ENCODE data around the gene HIGD2B. TPM values are rescaled to one million over a fixed set of nuclear protein-coding genes. Genes with fewer than 3 reads are reported as not detected.

HIGD2B gene
- total and polyA plus RNA-seq, 2 experiments from 2014 or later, result not detected

DNA sequence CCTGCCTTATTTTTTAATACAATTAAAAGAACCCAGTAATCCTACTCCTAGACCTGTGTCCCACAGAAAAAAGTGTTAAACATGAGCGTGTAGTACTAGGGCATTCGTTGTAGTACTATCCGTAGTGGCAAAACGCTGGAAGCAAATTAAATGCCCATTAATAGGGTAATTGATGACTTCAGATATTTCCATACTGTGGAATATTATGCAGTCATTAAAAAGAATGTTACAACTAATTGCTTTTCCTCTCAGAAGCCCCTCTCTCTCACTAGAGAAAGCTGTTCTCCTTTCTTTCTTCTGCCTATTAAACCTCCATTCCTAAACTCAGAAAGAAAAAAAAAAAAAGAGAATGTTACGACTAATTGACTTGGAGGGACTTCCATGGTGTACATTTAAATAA is 2.7 kb upstream of the HIGD2B start:
- Histone ChIP-seq H3K4me3 (no peak overlapping the region), H3K4me1 (ENCODE audit: low read depth) (peaks cover 3% of the 10 kb centered on the region), H3K36me3 (no peaks in the 10 kb centered on the region), H3K27ac (no peak overlapping the region), H3K27me3 (no peaks in the 10 kb centered on the region), H3K9me3 (ENCODE audit: low read depth) (no peaks in the 10 kb centered on the region)
- no peak for DNase-seq (ENCODE audit: low read depth in 1 of 2, low spot score in 1 of 2)
- TF ChIP-seq, protein P1, sequence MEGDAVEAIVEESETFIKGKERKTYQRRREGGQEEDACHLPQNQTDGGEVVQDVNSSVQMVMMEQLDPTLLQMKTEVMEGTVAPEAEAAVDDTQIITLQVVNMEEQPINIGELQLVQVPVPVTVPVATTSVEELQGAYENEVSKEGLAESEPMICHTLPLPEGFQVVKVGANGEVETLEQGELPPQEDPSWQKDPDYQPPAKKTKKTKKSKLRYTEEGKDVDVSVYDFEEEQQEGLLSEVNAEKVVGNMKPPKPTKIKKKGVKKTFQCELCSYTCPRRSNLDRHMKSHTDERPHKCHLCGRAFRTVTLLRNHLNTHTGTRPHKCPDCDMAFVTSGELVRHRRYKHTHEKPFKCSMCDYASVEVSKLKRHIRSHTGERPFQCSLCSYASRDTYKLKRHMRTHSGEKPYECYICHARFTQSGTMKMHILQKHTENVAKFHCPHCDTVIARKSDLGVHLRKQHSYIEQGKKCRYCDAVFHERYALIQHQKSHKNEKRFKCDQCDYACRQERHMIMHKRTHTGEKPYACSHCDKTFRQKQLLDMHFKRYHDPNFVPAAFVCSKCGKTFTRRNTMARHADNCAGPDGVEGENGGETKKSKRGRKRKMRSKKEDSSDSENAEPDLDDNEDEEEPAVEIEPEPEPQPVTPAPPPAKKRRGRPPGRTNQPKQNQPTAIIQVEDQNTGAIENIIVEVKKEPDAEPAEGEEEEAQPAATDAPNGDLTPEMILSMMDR (IDR thresholded peaks at IDR 0.05; ENCODE audit: low read depth, low read length), result no peak

DNA sequence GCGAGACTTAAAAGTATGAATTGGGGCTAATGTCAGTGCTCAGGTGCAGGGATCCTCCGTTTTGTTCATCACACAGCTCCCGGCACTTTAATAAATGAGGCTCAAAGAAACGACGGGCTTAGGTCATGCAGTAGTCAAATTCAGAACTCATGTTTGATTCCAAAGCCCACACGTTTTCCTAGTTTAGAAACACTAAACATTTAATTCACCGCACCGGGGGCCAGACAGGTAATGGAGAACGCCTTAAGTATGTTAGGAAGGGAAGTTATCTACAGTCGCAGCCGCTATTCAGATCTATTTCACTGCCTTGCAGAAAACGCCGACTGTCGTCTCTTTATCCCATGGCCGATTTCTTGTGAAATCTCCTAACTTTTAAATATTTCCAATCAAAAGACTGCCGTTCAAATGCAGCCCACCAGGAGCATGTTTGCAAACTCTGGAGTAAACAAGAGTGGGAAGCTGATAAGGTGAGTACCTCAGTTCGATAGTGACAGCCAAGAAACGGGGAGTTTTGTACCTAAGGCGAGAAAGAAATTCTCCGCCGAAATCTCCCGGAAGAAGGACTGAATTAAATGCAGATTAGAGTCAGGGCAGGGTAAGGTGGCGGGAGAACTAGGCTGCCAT is 569 bp downstream of the HIGD2B start:
- DNase-seq (ENCODE audit: low read depth in 1 of 2, low spot score in 1 of 2), result no peak
- H3K27ac ChIP-seq, result peak overlapping the region; percentile 90
- TF ChIP-seq, protein P1 (IDR thresholded peaks at IDR 0.05; ENCODE audit: low read depth, low read length), result peak; percentile 6
- no peaks in the 10 kb centered on the region for H3K36me3 ChIP-seq
- H3K9me3 ChIP-seq (ENCODE audit: low read depth), result no peaks in the 10 kb centered on the region
- peak overlapping the region; percentile 75 for H3K4me3 ChIP-seq
- H3K4me1 ChIP-seq (ENCODE audit: low read depth), result peaks cover 3% of the 10 kb centered on the region
- H3K27me3 ChIP-seq, result peaks cover 4% of the 10 kb centered on the region

DNA sequence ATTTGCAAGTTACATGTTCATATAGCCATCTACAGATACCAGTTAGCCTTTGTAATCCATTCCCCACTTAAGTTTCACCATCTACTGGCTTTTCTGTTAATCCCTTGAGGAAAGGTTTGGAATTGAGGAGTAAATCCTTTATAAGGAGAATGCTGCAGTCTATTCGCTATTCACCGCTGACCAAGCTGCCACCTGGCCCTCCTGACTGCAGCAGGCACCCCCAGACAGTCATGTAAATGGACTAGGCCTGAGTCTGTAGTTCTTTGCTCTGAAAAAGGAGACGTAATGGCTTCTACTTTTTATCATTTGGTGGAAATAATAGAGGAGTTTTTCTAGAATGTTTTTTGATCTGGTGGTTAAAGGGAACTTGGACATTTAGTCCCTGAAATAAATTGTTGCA is 3.2 kb downstream of the HIGD2B start:
- Histone ChIP-seq H3K27ac (no peak overlapping the region), H3K27me3 (peaks cover 21% of the 10 kb centered on the region), H3K4me1 (ENCODE audit: low read depth) (peaks cover 3% of the 10 kb centered on the region), H3K36me3 (no peaks in the 10 kb centered on the region), H3K9me3 (ENCODE audit: low read depth) (no peaks in the 10 kb centered on the region), H3K4me3 (no peak overlapping the region)
- no peak for DNase-seq (ENCODE audit: low read depth in 1 of 2, low spot score in 1 of 2)
- TF ChIP-seq, protein P1 (IDR thresholded peaks at IDR 0.05; ENCODE audit: low read depth, low read length), result no peak

DNA sequence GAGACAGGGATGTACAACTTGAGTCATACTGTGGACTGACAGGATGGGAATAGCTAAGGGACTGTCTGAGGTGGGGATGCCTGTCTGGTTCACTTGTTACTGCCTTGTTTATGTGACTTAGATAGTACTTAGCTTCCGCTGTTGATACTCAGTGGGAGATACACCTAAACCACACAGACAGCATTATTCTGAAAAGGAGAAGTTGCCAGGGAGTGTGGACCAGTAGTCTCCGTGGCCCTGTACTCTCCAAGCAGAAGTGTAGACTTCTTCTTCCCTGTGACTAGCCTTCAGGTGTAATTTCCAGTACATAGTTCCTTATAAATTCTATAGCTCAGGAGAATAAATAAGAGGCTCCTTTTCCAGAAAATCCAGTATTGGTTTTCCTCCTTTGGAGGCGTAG is 5.1 kb downstream of the HIGD2B start:
- H3K4me3 ChIP-seq, result no peak overlapping the region
- TF ChIP-seq, protein P1 (IDR thresholded peaks at IDR 0.05; ENCODE audit: low read depth, low read length), result no peak

DNA sequence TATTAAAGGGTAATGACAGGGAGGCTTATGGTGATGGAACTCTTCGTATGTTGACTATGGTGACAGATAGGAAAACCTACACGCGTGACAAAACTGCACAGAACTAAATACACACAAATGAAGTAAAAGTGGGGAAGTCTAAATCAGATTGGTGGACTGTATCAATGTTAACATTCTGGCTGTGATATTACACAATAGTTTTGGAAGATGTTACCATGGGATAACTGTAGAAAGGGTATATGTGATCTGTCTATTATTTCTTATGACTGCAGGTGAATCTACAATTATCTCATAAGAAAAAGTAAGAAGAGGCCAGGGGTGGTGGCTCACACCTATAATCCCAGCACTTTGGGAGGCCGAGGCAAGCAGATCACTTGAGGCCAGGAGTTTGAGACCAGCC is 9.1 kb downstream of the HIGD2B start:
- TF ChIP-seq, protein P1 (IDR thresholded peaks at IDR 0.05; ENCODE audit: low read depth, low read length), result no peak
- Histone ChIP-seq H3K27ac (no peak overlapping the region), H3K4me3 (no peak overlapping the region), H3K4me1 (ENCODE audit: low read depth) (no peaks in the 10 kb centered on the region), H3K36me3 (no peaks in the 10 kb centered on the region), H3K27me3 (peaks cover 22% of the 10 kb centered on the region), H3K9me3 (ENCODE audit: low read depth) (no peaks in the 10 kb centered on the region)
- DNase-seq (ENCODE audit: low read depth in 1 of 2, low spot score in 1 of 2), result no peak

More for the DNA sequence above, 5.1 kb downstream of the HIGD2B start:
- H3K9me3 ChIP-seq (ENCODE audit: low read depth), result no peaks in the 10 kb centered on the region
- no peaks in the 10 kb centered on the region for H3K4me1 ChIP-seq (ENCODE audit: low read depth)
- H3K27me3 ChIP-seq, result peaks cover 22% of the 10 kb centered on the region
- no peak overlapping the region for H3K27ac ChIP-seq
- no peak for DNase-seq (ENCODE audit: low read depth in 1 of 2, low spot score in 1 of 2)
- no peaks in the 10 kb centered on the region for H3K36me3 ChIP-seq

Data from cardiac muscle cell (in vitro differentiated cells and primary cell).